Sigmoid colon (tissue), 3 donors: ENCODE results near the gene SLC39A6.

Experiments used
- POLR2A ChIP-seq, 2 donors: fragments of 450-650 bp; IDR thresholded peaks; one replicate each; pipeline ENCODE4 v1.6.1; 2016; ENCODE audit warnings: antibody characterized with exemption in 2 of 2, mild to moderate bottlenecking in 2 of 2, moderate library complexity in 2 of 2
- TF ChIP-seq, protein P1 (sequence below), 4 experiments: fragments of 450-650 bp in 3 of 4; fragments of 200-600 bp in 1 of 4; IDR thresholded peaks; one replicate each; pipeline ENCODE4 v1.5.1; 2016 to 2019; ENCODE audit warnings: antibody characterized with exemption in 4 of 4, mild to moderate bottlenecking in 3 of 4, moderate library complexity in 2 of 4

GRCh38 chr18:36075862-36076587 lies 53.1 kb downstream of the SLC39A6 start:
- TF ChIP-seq POLR2A (IDR thresholded peaks at IDR 0.05): no peak
- TF ChIP-seq, protein P1, sequence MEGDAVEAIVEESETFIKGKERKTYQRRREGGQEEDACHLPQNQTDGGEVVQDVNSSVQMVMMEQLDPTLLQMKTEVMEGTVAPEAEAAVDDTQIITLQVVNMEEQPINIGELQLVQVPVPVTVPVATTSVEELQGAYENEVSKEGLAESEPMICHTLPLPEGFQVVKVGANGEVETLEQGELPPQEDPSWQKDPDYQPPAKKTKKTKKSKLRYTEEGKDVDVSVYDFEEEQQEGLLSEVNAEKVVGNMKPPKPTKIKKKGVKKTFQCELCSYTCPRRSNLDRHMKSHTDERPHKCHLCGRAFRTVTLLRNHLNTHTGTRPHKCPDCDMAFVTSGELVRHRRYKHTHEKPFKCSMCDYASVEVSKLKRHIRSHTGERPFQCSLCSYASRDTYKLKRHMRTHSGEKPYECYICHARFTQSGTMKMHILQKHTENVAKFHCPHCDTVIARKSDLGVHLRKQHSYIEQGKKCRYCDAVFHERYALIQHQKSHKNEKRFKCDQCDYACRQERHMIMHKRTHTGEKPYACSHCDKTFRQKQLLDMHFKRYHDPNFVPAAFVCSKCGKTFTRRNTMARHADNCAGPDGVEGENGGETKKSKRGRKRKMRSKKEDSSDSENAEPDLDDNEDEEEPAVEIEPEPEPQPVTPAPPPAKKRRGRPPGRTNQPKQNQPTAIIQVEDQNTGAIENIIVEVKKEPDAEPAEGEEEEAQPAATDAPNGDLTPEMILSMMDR (IDR thresholded peaks at IDR 0.05): no peak
